Measurements from ENCODE around the gene PARD3B. TPM values are rescaled to one million over a fixed set of nuclear protein-coding genes. Genes with fewer than 3 reads are reported as not detected.

Gene PARD3B
- total RNA-seq, 6 experiments from 2014 or later, result 5.3 to 11.2 (median 8.3) TPM

- intact Hi-C loops (cut with DNase I), result no loop called here
- Histone ChIP-seq H3K27me3 (no peaks in the 10 kb centered on the region), H3K36me3 (no peaks in the 10 kb centered on the region), H3K27ac (no peak overlapping the region), H3K4me1 (no peaks in the 10 kb centered on the region), H3K4me3 (no peak overlapping the region), H3K9me3 (no peaks in the 10 kb centered on the region)
- no peak for DNase-seq
- no peak for ATAC-seq
- TF ChIP-seq CTCF (IDR thresholded peaks at IDR 0.05), result no peak
- no peak for TF ChIP-seq POLR2A (IDR thresholded peaks at IDR 0.05)
- 77% methylated on average over 4 of the region's 4 CpGs for WGBS (ENCODE audit: insufficient coverage, low coverage, low lambda C conversion rate, missing lambda C conversion rate)
Measured at GRCh38 chr2:204730603-204731002, 185.3 kb downstream of the PARD3B start.

- no peak overlapping the region for H3K27ac ChIP-seq
- TF ChIP-seq POLR2A (IDR thresholded peaks at IDR 0.05), result no peak
- H3K4me1 ChIP-seq, result no peaks in the 10 kb centered on the region
- H3K9me3 ChIP-seq, result no peaks in the 10 kb centered on the region
- intact Hi-C loops (cut with DNase I), result no loop called here
- no peak for ATAC-seq
- WGBS (ENCODE audit: insufficient coverage, low coverage, low lambda C conversion rate, missing lambda C conversion rate), result 46% methylated on average over 3 of the region's 3 CpGs
- H3K36me3 ChIP-seq, result no peaks in the 10 kb centered on the region
- no peak overlapping the region for H3K4me3 ChIP-seq
- no peak for DNase-seq
- H3K27me3 ChIP-seq, result no peaks in the 10 kb centered on the region
Measured at GRCh38 chr2:204732019-204732418, 186.7 kb downstream of the PARD3B start.

- no peak for ATAC-seq
- Histone ChIP-seq H3K36me3 (no peaks in the 10 kb centered on the region), H3K4me1 (no peaks in the 10 kb centered on the region), H3K9me3 (no peaks in the 10 kb centered on the region), H3K27ac (no peak overlapping the region), H3K27me3 (no peaks in the 10 kb centered on the region), H3K4me3 (no peak overlapping the region)
- TF ChIP-seq CTCF (IDR thresholded peaks at IDR 0.05) (no peak), POLR2A (IDR thresholded peaks at IDR 0.05) (no peak)
- no peak for DNase-seq
- WGBS (ENCODE audit: insufficient coverage, low coverage, low lambda C conversion rate, missing lambda C conversion rate), result 100% methylated on average over 1 of the region's 1 CpG
- intact Hi-C loops (cut with DNase I), result no loop called here
Measured at GRCh38 chr2:204737296-204737695, 192.0 kb downstream of the PARD3B start.

- no peak for ATAC-seq
Measured at GRCh38 chr2:204738721-204739120, 193.4 kb downstream of the PARD3B start.

GRCh38 chr2:204743393-204743960 is 198.2 kb downstream of the PARD3B start:
- no peak for ATAC-seq
- Histone ChIP-seq H3K27me3 (no peaks in the 10 kb centered on the region), H3K36me3 (no peaks in the 10 kb centered on the region), H3K9me3 (no peaks in the 10 kb centered on the region), H3K4me1 (no peaks in the 10 kb centered on the region), H3K4me3 (no peak overlapping the region), H3K27ac (no peak overlapping the region)
- no peak for TF ChIP-seq CTCF (IDR thresholded peaks at IDR 0.05)
- no peak for TF ChIP-seq POLR2A (IDR thresholded peaks at IDR 0.05)
- no peak for DNase-seq
- intact Hi-C loops (cut with DNase I), result no loop called here
- 63% methylated on average over 2 of the region's 2 CpGs for WGBS (ENCODE audit: insufficient coverage, low coverage, low lambda C conversion rate, missing lambda C conversion rate)

More at GRCh38 chr2:204738721-204739120, 193.4 kb downstream of the PARD3B start:
- 89% methylated on average over 1 of the region's 1 CpG for WGBS (ENCODE audit: insufficient coverage, low coverage, low lambda C conversion rate, missing lambda C conversion rate)
- Histone ChIP-seq H3K4me1 (no peaks in the 10 kb centered on the region), H3K9me3 (no peaks in the 10 kb centered on the region), H3K27me3 (no peaks in the 10 kb centered on the region), H3K27ac (no peak overlapping the region), H3K36me3 (no peaks in the 10 kb centered on the region), H3K4me3 (no peak overlapping the region)
- DNase-seq, result no peak
- TF ChIP-seq CTCF (IDR thresholded peaks at IDR 0.05), result no peak
- TF ChIP-seq POLR2A (IDR thresholded peaks at IDR 0.05), result no peak
- intact Hi-C loops (cut with DNase I), result no loop called here
